Smooth muscle cell (in vitro differentiated cells): ENCODE data around the gene SLC19A3. TPM values are rescaled to one million over a fixed set of nuclear protein-coding genes. Genes with fewer than 3 reads are reported as not detected.
"Not testable (repeated sequence)": the region's sequence is repeated elsewhere in the genome, so short reads cannot be mapped to it uniquely, and the experiment has no call there.

Experiments used
- DNase-seq: peaks from one replicate; lab custom pipeline; 2025; ENCODE audit not compliant: unreplicated experiment; lab: John Stamatoyannopoulos, UW
- H2AFZ ChIP-seq: fragments of 200-600 bp; sonication (generic); 2 replicates; pipeline ENCODE4 v1.6.0; 2016; ENCODE audit warnings: antibody characterized with exemption, low read depth, mild to moderate bottlenecking
- H3F3A ChIP-seq: fragments of 200-600 bp; sonication (generic); 2 replicates; pipeline ENCODE4 v1.6.0; 2017; ENCODE audit warnings: antibody characterized with exemption, low read depth
- H3K27ac ChIP-seq: fragments of 200-600 bp; sonication (generic); 2 replicates; pipeline ENCODE4 v1.5.1; 2016; ENCODE audit warnings: low read depth, mild to moderate bottlenecking
- H3K27me3 ChIP-seq: fragments of 200-600 bp; sonication (generic); 2 replicates; pipeline ENCODE4 v1.6.1; 2016; ENCODE audit warnings: low read depth, mild to moderate bottlenecking
- H3K36me3 ChIP-seq: fragments of 200-600 bp; sonication (generic); 2 replicates; pipeline ENCODE4 v1.5.1; 2016; ENCODE audit warnings: low read depth
- H3K4me1 ChIP-seq: fragments of 200-600 bp; sonication (generic); 2 replicates; pipeline ENCODE4 v1.5.1; 2016; ENCODE audit warnings: low read depth
- H3K4me2 ChIP-seq: fragments of 200-600 bp; sonication (generic); 2 replicates; pipeline ENCODE4 v1.6.0; 2016; ENCODE audit warnings: mild to moderate bottlenecking
- H3K4me3 ChIP-seq: fragments of 200-600 bp; sonication (generic); 2 replicates; pipeline ENCODE4 v1.5.1; 2016; ENCODE audit warnings: mild to moderate bottlenecking
- H3K79me2 ChIP-seq: fragments of 200-600 bp; sonication (generic); 2 replicates; pipeline ENCODE4 v1.6.0; 2016; ENCODE audit warnings: low read depth, mild to moderate bottlenecking
- H3K9ac ChIP-seq: fragments of 200-600 bp; sonication (generic); 2 replicates; pipeline ENCODE4 v1.6.0; 2016; ENCODE audit warnings: low read depth
- H3K9me3 ChIP-seq: fragments of 200-600 bp; sonication (generic); replicated peaks from 2 replicates; pipeline ENCODE4 v1.5.1; 2016; ENCODE audit warnings: low read depth
- H4K20me1 ChIP-seq: fragments of 200-600 bp; sonication (generic); 2 replicates; pipeline ENCODE4 v1.6.0; 2016; ENCODE audit warnings: low read depth
- WGBS: methylation state at CpG from one replicate; pipeline ENCODE4 v1.1.7; 2016; ENCODE audit warnings: low lambda C conversion rate; 5-methylcytosine and 5-hydroxymethylcytosine counted together
- polyA plus RNA-seq: library from polyadenylated mRNA; unstranded; fragments of >200 nt; fragmentation: Nextera tagmentation; extraction: Ambion mirVana; gene quantifications from 2 replicates; pipeline ENCODE4 v1.2.1, GENCODE V29; 2016
- total RNA-seq: library from RNA; depleted of rRNA; stranded (reverse); fragments of >200 nt; gene quantifications from 2 replicates; pipeline ENCODE4 v1.2.3, GENCODE V29; 2014
- TF ChIP-seq, protein P1 (sequence below): fragments of 200-600 bp; sonication (generic); IDR thresholded peaks from 2 replicates; pipeline ENCODE4 v1.5.1; 2017; ENCODE audit warnings: borderline replicate concordance, mild to moderate bottlenecking, antibody characterized with exemption; ENCODE audit not compliant: insufficient read depth, poor library complexity, severe bottlenecking

The SLC19A3 gene
- total and polyA plus RNA-seq, 2 experiments from 2014 or later, result 3.5 to 5.0 TPM

DNA sequence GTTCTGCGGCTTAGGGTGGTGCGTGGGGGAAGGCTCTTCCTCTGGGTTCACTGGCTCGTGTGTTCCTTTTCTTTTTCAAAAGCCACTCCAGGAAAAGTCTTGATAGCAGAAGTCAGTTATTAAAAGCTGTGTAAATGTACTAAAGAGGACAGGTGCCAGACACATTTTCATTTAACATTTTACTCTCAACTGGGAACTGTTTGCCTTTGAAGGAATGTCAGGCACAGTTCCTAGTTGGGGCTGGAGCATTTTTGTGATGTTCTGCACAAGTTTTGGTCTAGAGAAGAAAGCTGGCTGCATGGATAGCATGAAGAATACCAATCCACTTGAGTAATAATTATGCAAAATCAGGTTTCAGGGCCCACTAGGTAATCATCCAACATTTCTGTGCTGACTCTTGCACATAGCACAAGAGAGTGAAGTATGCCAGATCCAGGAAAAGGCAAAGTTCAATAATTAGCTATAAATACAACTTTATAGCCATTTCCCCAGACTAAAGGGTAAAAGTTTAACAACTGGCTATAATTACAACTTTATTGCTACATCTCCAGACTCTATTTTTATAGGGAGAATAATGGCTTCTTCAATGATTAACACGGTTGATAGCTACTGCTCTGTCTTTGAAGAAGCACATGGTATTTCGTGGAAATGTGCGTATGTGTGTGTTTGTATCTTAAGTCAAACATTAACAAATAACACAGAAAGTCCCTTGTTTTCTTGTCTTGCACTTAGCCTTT is 44.1 kb upstream of the SLC19A3 start:
- Histone ChIP-seq H3K9ac (no peak overlapping the region), H3K4me2 (no peak overlapping the region), H3K79me2 (no peaks in the 10 kb centered on the region), H3K27me3 (no peaks in the 10 kb centered on the region), H3F3A (peaks cover 4% of the 10 kb centered on the region), H3K4me1 (no peaks in the 10 kb centered on the region), H3K27ac (no peak overlapping the region), H4K20me1 (no peaks in the 10 kb centered on the region), H3K36me3 (no peaks in the 10 kb centered on the region), H3K9me3 (no peaks in the 10 kb centered on the region), H3K4me3 (no peak overlapping the region), H2AFZ (peak overlapping the region; percentile 1)
- DNase-seq, result no peak
- 57% methylated on average over 6 of the region's 6 CpGs for WGBS
- TF ChIP-seq, protein P1, sequence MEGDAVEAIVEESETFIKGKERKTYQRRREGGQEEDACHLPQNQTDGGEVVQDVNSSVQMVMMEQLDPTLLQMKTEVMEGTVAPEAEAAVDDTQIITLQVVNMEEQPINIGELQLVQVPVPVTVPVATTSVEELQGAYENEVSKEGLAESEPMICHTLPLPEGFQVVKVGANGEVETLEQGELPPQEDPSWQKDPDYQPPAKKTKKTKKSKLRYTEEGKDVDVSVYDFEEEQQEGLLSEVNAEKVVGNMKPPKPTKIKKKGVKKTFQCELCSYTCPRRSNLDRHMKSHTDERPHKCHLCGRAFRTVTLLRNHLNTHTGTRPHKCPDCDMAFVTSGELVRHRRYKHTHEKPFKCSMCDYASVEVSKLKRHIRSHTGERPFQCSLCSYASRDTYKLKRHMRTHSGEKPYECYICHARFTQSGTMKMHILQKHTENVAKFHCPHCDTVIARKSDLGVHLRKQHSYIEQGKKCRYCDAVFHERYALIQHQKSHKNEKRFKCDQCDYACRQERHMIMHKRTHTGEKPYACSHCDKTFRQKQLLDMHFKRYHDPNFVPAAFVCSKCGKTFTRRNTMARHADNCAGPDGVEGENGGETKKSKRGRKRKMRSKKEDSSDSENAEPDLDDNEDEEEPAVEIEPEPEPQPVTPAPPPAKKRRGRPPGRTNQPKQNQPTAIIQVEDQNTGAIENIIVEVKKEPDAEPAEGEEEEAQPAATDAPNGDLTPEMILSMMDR, result no peak

DNA sequence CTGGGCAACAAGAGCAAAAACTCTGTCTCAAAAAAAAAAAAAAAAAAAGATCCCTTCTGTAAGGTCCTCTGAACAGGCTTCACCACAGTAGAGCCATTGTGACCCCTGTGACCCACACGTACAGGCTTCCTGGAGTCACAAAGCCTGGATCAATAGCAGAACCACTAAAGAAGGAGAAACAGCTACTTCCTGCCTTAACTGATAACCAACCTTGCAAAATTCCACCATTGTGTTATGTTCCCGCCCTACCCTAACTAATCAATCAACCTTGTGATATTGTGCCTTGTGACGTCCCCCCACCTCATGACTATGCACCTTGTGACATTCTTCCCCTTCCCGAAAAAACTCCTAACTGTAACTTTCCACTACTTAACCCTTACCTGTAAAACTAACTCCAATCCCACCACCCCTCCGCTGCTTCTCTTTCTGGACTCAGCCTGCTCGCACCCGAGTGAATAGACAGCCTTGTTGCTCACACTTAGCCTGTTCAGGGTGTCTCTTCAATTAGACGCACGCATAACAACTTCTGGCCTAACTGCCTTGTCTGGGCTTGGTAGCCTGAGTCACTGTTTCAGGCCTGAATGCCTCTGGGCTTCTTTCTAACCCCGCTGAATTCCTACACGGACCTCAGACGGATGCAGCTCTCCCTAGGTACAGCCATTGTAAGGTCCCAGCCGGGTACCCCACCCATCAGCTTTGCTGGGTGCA is 41.7 kb upstream of the SLC19A3 start:
- no peak overlapping the region for H3K9ac ChIP-seq
- no peaks in the 10 kb centered on the region for H3K9me3 ChIP-seq
- no peak overlapping the region for H3K4me3 ChIP-seq
- TF ChIP-seq, protein P1, result no peak
- WGBS, result 36% methylated on average over 13 of the region's 13 CpGs
- no peak overlapping the region for H3K27ac ChIP-seq
- H3K36me3 ChIP-seq, result no peaks in the 10 kb centered on the region
- H3F3A ChIP-seq, result peaks cover 4% of the 10 kb centered on the region
- DNase-seq, result no peak
- H4K20me1 ChIP-seq, result no peaks in the 10 kb centered on the region
- H2AFZ ChIP-seq, result peak overlapping the region; percentile 66
- H3K4me2 ChIP-seq, result no peak overlapping the region
- no peaks in the 10 kb centered on the region for H3K27me3 ChIP-seq
- no peaks in the 10 kb centered on the region for H3K4me1 ChIP-seq
- no peaks in the 10 kb centered on the region for H3K79me2 ChIP-seq

DNA sequence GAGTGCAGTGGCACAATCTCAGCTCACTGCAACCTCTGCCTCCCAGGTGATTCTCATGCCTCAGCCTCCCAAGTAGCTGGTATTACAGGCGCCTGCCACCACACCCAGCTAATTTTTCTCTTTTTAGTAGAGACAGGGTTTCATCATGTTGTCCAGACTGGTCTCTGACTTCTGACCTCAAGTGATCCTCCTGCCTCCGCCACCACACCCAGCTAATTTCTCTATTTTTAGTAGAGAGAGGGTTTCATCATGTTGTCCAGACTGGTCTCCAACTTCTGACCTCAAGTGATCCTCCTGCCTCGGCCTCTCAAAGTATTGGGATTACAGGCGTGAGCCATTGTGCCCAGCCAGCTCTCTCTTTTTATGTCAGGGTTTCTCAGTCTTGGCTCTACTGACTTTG is 38.4 kb upstream of the SLC19A3 start:
- H3K4me1 ChIP-seq, DNase-seq, H3K36me3 ChIP-seq, H3K4me2 ChIP-seq, H3K27ac ChIP-seq, H3K79me2 ChIP-seq, H4K20me1 ChIP-seq, H3K9ac ChIP-seq, H3F3A ChIP-seq, H2AFZ ChIP-seq, H3K27me3 ChIP-seq, H3K9me3 ChIP-seq, H3K4me3 ChIP-seq: not testable (repeated sequence)
- 74% methylated on average over 4 of the region's 4 CpGs for WGBS

DNA sequence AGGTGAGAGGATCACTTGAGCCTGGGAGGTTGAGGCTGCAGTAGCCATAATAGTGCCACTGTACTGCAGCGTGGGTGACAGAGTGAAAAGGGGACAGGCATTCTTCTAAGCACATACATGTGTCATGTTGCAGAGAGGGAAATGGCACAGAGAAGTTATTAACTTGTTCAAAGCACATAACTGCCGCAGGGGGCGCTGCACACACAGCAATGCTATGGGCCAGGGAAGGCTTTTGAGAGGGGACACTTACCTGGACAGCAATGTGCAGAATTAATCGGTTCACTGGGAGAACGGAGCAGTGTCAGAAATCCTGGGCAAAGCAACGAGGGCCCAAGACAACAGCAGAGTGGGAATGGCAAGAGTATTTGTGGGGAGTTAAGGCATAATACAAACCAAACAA is 30.3 kb upstream of the SLC19A3 start:
- no peaks in the 10 kb centered on the region for H3K27me3 ChIP-seq
- no peak overlapping the region for H3K27ac ChIP-seq
- TF ChIP-seq, protein P1, result peak; percentile 35
- no peaks in the 10 kb centered on the region for H4K20me1 ChIP-seq
- DNase-seq, result no peak
- no peak overlapping the region for H3K4me3 ChIP-seq
- no peaks in the 10 kb centered on the region for H3F3A ChIP-seq
- no peak overlapping the region for H3K9ac ChIP-seq
- H3K79me2 ChIP-seq, result no peaks in the 10 kb centered on the region
- 59% methylated on average over 6 of the region's 6 CpGs for WGBS
- H3K9me3 ChIP-seq, result no peaks in the 10 kb centered on the region
- no peak overlapping the region for H2AFZ ChIP-seq
- no peaks in the 10 kb centered on the region for H3K4me1 ChIP-seq
- H3K4me2 ChIP-seq, result no peak overlapping the region
- H3K36me3 ChIP-seq, result no peaks in the 10 kb centered on the region
